Stimulated activated CD8-positive, alpha-beta memory T cell treated with anti-CD3 and anti-CD28 coated beads, Interleukin-4, amount 100 ng/mL, for 4 hours (primary cell): ENCODE results near the gene CCL11.

Experiments used
- DNase-seq, 2 donors: peaks; one replicate each; pipeline ENCODE4 v3.0.0-alpha.2; 2020; ENCODE audit warnings: low read depth in 2 of 2, low spot score in 1 of 2

Gene CCL11

DNA sequence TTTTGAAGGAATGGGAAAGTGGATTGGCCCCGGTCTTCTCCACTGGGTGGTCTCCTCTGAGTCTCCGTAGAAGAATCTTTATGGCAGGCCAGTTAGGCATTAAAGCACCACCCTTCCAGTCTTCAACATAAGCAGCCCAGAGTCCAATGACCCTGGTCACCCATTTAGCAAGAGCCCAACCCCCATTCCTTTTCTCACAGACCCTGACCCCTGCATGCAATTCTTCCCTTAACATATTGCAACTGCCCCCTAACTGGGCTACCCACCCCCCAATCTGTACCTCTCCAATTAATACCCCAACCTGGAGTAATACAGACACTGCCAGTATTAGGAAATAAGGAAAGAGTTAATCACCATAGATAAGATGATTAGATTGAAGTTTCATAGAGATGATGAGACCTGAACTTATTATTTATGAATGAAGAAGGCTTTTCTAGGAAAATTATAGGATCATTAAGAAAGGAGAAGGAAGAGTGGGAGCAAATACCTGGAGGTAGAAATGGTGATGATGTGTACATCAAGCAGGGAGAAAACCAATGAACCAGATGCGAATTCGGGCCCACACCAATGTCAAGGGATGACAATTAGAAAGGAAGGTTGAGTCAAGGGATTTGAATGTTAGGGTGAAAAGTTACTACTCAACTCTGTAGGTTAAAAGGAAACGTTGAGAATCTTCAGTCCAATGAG is 28.1 kb upstream of the CCL11 start:
- DNase-seq, result no peak

DNA sequence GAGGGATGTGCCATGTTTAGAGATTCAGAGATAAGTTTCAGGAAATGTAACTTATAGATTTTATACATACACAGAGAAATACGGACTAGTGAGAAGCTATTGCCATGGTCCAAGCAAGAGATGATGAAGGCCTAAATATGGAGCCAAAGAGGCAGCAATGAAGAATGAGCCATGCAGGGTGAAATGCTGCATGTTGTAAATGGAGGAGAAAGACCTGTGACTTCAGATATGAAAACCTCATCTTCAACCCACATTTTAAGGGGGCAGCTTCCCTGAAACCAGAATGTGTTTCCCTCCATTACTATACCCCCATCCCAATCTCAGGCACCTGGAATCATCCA is 27.6 kb upstream of the CCL11 start:
- no peak for DNase-seq

DNA sequence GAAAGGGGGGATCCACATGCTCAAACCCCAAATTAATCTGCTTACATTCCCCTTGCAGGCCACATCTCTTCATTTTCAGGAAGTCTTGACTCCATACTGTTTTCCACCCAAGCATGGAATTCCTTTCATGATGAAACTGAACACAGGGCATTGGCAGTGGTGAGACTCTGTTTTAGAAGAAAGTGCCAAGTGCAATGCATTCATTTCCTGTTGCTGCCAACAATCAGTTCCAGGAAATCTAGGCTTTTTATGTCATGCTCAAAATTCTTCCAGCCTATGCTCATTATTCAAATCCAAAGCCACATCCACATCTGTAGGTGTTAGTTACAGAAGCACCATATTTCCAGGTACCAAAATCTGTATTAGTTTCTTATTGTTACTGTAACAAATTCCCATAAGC is 26.4 kb upstream of the CCL11 start:
- no peak for DNase-seq

DNA sequence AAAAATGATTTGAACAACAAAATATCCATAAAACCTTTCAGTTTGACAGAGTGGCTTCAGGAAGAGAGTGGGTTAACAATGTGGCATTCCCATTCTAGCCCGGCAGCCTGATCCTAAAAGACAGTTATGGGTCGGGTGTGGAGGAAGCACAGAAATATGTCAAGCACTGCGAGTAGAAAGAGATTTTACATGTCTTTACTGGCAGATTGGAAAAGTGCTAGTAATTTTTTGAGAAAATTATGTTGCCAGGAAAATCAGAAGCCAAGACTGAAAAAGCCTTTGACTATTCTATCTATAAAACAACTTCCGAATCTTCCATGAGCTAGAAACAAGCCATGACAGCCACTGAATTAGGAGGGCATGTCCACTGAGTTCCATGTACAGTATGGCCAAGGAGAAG is 24.7 kb upstream of the CCL11 start:
- DNase-seq, result no peak

DNA sequence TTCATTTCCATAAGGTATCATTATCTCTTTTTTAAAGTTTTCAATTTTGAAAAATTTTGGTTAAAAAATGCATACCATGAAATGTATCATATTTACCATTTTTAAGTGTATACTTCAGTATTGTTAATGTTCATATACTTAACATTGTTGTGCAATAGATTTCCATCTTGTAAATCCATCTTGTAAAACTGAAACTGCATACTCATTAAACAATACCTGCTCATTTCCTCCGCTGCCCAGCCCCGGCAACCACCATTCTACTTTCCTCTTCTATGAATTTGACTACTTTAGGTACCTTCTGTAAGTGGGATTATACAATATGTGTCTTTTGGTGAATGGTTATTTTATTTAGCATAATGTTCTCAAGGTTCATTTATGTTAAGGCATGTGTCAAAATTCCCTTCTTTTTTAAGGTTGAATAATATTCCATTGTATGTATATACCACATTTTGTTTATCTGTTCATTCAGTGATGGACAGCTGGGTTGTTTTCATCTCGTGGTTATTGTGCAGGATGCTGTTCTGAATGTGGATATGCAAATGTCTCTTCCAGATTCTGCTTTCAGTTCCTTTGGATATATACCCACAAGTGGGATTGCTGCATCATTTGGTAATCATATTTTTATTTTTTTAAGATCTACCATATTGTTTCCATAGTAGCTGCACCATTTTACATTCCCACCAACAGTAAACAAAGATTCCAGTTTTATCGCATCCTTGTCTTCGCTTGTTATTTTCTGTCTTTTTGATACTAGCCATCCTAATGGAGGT is 23.8 kb upstream of the CCL11 start:
- no peak for DNase-seq

DNA sequence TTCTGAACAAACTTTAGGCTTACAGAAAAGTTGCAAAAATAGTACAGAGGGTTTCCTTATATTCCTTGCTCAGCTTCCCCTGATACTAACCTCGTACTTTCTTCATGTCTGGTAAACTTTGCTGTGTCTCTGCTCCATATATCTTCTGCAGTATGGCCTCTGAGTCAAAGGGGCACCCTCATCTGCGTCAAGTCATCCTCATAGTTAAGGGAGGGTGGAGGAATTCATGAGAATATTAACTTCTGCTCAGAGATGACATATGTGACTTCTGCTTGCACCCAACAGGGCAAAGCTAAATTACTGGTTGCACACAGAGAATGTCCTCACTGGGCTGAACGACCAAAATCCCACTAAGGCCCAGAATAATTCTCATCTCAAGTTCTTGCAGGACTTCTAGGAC is 19.8 kb upstream of the CCL11 start:
- no peak for DNase-seq

DNA sequence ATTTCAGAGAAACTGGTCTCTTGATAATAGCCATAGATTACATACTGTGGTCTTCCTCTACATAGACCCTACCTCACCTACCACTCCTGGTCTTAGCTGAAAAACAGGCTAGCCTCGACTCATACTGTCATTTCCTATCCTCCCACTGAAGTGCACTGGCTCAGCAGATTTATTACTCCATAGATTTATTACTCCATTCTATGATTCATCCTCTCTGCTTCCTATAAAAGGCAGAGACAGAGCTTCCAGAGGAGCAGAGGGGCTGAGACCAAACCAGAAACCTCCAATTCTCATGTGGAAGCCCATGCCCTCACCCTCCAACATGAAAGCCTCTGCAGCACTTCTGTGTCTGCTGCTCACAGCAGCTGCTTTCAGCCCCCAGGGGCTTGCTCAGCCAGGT is 15.6 kb upstream of the CCL11 start, which contains the start of gene CCL7:
CCL7 (plus strand) TSS at position 253 of the 400 bp plus-strand sequence; CDS start at position 323, 70 bp downstream.
- DNase-seq, result no peak

DNA sequence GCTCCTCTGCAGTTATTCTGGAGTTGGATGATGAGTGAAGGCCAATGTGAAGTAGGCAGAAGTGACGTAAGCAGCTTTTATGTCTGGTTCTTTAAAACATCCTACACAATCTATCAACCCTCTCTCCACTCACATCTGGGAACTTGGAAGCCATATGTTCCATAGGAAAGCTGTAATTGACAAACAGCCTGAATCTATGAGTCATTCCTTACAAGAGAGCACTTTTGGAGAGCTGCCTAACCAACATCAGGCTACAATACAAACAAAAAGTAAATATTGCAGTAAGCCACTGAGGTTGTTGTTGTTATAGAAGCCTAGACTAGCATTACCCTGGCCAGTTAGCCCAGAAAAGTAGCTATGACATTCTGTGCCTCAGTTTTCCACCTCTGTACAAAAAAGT is 9.7 kb upstream of the CCL11 start:
- no peak for DNase-seq

DNA sequence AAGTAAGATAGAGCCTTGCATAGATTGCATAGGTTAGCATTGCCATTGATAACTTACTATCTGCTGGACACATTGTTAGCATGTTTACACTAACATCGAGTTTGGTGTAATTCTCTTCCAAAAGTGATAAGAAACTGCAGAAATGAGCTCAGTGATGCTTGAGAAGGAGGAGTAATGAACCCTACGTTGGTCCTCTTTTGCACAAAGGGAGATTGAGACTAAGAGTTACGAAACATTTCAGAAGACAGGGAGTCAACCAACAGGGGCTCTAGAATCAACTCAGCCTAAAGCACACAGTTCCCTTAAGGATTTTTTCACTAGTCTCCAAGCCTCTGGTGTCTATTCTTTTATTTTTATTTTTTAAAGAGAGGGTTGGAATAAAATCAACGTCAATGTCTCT is 8.7 kb upstream of the CCL11 start:
- no peak for DNase-seq

DNA sequence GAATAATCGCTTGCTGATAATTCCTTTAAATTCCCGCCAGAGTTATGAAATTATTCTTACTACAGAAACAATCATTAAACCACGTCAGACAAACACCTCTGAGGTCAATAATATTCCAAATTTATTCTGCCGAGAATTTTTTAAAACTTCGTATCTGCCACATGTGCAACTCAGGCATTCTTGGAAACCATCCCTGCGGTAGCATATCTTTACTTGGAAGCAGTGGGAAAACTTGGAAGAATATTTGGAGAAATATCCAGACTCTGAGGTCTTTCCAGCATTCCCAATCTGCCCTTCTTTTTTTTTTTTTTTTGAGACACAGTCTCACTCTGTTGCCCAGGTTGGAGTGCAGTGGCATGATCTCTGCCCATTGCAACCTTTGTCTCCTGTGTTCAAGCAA is 2.0 kb upstream of the CCL11 start:
- no peak for DNase-seq

DNA sequence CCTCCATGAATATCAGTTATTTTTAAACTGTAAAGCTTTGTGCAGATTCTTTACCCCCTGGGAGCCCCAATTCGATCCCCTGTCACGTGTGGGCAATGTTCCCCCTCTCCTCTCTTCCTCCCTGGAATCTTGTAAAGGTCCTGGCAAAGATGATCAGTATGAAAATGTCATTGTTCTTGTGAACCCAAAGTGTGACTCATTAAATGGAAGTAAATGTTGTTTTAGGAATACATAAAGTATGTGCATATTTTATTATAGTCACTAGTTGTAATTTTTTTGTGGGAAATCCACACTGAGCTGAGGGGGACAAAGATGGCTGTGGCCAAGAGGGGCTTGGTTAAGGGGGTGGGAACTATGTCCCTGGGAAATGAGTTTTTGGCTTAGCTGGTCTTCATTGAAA is 2.3 kb downstream of the CCL11 start:
- DNase-seq, result no peak

DNA sequence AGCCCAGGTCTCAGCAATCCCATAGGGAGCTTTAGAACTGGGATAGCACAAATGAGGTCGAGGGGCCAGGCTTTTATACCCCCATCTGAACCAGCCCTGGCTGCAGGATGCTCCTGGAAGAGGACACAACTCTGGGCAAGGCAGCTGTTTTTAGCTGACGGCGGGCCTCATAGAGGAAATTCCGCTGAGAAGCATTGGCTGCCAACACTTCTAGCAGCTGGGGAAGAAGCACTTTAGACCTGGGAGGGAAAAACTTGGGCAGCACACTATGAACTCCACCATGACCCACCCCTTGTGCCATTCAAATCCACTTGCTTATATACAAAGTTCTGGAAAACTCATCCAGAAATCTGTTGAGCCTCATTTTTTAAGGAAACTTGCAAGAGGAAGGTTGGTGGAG is 5.0 kb downstream of the CCL11 start:
- DNase-seq, result no peak

DNA sequence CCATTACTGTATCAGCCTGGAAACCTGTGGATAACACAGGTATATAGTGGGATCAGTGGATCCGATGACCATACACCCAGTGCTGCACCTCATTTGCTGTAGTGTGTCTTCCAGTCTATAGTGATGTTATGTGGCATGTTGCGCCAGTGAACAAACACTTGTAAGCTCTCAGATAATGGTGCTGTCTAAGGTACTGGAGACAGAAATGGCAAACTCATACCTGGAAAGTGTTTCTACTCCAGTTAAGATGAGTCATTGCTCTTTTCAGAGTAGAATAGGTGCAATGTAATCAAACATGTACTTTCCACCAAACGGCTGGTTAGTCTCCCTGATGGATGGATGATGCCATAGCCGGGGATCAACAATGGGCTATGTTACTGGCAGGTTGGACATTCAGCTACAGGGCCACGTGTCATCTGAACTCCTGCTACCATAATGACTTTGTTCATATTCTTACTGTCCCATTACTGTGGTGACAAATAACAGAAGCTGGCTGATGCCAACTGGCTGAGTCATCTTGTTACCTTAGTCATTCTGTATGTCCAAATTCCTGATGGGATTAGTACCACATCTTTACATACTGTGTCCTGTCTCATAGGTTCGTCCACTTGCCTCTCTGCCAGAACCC is 6.3 kb downstream of the CCL11 start:
- no peak for DNase-seq

DNA sequence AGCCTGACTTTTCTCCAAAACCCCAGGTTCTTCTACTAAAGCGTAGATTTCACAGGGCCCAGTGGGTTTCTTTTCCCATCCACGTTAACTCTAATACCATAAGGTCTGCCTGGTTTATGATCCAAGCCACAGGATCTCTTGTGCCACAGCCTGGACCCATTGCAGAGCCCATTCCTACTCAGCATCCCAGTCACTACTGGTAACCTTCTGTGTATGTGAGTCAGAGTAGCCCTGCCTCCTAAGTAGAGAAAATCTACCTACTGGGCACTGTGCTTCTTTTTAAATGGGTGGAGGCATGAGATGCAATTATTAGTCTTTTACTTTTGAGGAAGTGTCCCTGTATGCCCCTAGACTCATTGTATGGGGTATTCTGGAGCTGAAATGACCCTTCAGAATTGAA is 13.5 kb downstream of the CCL11 start:
- DNase-seq, result no peak

DNA sequence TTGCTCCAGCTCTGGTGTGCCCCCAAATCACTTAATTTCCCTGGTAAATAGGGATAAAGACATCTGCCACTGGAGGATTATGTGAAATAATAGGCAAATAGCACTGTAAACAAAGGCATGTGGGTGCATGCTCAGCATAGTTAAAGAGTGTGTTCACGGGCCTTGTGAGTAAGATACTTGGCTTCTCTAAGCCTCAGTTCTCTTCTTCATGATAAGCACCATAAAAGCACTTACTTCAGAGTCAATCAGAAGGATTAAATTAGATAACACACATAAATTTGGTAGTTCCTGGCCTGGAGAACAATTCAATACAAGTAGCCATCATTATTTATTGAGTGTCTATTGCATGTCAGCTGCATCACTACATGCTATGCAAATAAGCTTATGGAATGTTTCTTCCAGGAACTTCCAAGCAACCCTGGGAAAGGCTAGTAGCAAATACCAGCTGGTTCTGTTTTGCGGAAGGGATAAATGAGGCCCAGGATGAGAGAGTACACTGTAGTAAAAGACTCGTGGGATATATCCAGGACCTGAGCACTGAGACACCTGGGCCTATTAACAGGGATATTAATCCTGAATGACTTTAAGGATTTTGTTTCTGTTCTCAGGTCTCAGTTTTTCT is 14.5 kb downstream of the CCL11 start:
- DNase-seq, result no peak

DNA sequence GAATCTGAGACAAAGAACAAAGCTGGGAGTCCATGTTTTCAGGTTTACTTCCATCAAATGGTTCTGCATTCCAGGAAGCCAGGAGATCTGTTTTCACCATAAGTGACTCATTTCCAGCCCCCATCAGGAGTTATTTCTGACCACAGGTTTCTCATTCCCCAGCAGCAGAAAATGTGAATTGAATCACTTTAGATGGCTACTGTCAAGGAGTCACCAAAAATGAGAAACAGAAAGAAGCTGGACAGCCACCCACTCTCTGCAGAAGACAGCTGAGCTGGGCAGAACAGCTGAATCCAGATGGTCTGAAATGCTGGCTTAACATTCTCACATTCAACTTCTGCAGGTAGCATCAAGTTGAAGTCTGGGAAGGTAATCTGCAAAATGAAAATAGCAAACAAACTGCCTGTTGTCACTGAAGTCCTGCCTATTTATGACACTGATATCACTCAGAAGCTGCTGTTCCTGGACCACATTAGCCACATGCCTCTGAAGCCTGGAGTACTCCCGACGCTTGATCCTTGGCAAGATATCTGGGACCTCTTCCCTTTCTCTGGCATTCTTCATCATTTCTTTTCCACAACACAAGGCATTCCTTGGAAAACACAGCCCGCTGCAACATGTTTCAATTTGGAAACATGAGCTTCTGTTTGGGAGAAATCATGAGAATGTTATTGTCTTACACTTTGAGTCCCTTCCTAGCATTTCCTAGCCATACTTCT is 15.3 kb downstream of the CCL11 start:
- no peak for DNase-seq

DNA sequence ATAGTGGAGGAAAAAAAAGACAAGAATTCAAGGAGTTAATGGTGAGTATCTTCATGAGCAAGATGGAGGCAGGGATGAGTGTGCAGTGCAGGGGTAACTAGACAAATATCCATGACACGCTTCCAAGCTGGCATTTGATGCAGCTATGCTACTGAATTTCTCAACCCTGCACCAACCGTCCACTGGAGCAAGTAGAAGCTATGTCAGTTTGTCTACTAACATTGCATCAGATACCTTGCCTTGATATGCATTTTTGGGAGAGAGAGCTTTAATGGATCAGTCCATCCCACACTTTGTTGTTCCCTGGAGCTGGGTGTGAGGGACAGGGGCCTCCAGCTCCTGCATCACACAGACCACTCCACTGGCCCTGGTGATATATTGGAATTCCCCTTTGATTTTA is 16.4 kb downstream of the CCL11 start:
- no peak for DNase-seq

DNA sequence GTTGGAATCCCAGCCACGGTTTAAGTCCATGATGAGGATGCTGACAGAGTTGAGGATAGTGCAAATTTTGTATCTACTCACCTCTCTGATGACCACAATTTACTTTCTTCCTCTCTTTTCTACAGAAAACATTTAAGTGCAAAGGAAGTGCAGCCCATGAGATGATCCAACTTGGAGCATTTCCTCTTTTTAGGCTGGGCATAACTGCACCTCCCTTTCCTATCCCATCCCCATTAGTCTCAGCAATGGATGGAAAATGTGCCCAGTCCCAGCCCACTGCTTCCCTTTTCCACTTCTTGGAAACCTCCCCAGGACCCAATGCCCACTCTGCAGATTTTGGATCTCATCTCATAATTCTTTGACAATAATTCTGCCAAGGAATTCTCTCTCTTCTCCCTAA is 17.1 kb downstream of the CCL11 start:
- no peak for DNase-seq

DNA sequence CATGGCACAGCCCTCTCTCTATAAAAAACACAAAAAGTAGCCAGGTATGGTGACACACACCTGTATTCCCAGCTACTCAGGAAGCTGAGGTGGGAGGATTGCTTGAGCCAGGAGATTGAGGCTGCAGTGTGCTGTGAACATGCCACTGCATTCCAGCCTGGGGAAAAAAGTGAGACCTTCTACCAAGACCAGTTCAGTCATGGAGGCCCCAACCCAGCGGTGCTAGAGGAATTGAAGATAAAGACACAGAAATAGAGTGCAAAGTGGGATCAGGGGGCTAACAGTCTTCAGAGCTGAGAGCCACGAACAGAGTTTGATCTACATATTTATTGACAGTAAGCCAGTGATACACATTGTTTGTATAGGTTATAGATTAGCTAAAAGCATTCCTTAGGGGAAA is 18.1 kb downstream of the CCL11 start:
- no peak for DNase-seq

DNA sequence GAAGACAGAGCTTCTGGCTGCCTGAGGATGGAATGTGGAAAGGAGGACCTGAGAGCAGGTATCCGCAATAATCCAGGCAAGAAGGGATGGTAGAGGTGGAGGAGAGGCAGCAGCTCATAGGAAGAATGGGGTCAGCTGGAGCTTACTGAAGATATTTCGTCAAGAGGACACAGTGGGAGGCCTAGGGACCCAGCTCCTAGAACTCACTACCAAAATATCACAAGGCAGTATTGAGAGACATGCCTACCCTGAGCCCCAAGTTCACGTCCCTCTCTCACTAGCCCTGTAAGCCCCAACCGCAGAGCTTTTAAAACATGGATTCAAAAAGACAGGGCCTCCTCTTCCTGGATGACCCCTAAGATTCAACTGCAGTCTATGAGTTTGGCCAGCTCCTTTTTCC is 19.5 kb downstream of the CCL11 start:
- no peak for DNase-seq

DNA sequence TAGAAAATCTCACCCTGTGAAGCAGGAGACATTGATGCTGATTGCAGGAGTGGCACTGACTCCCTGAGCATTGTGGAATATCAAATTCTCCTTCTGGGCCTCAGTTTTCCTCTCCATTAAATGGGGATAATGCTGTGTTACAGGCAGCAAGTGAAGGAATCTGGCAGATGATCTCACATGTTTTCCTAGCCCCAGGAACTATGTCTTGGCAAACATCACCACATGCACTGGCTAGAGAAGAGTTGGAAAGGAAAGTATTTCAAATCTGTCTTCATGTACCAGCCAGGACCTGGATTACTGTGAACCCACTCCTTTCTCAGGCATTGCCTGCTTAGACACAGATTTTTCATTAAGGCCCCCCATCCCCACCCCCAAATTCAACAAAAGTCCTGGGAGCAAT is 20.1 kb downstream of the CCL11 start:
- no peak for DNase-seq
